GM12891 (cell line): ENCODE results near the gene AFAP1L2.

Experiments used
- POLR2A ChIP-seq: IDR thresholded peaks from 2 replicates; pipeline ENCODE4 v1.6.1; 2011; ENCODE audit warnings: low read depth, low read length, control low read depth
- POLR2AphosphoS5 ChIP-seq: IDR thresholded peaks from 2 replicates; pipeline ENCODE4 v1.6.1; 2011; ENCODE audit warnings: low read depth, low read length, control low read depth
- SPI1 ChIP-seq: IDR thresholded peaks from 2 replicates; pipeline ENCODE4 v1.6.1; 2011; ENCODE audit warnings: low read depth, low read length, control low read depth
- TAF1 ChIP-seq: IDR thresholded peaks from 2 replicates; pipeline ENCODE4 v1.6.1; 2011; ENCODE audit warnings: low read depth, low read length, control low read depth

DNA sequence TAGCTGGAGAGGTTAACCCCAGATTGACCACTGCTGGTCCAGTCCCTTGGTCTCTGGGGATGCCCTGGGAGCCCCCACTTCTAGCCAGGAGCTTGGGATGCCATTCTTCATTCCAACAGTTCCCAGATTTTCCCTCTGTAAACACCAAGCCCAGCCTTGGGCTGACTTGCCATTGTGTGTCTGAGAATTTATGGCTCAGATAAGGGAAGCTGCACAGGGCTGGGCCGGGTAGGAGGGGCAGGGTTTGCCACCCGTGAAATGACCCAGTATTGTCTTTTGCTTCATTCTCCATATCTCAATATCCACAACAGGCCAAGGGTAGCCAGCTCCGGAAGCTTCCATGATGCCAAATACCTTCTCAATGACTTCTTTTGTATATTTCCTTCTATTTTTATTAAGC lies 32.1 kb downstream of the AFAP1L2 start:
- no peak for TF ChIP-seq POLR2A
- no peak for TF ChIP-seq TAF1
- no peak for TF ChIP-seq POLR2AphosphoS5
- TF ChIP-seq SPI1: no peak
